HL-60 (cell line): Measurements from ENCODE around the gene BAHCC1.
A peak's percentile ranks its signal among the peaks of the same experiment; 100 is the strongest.

Experiments
- DNase-seq, 2 experiments: peaks; one replicate each; pipeline ENCODE4 v3.0.0-alpha.2; 2010 to 2020; ENCODE audit warnings: low read depth in 1 of 2, low spot score in 1 of 2
- H3K27ac ChIP-seq: fragments of 250-450 bp; sonication (Bioruptor Pico); replicated peaks from 2 replicates; pipeline ENCODE4 v1.5.1; 2020; ENCODE audit warnings: mild to moderate bottlenecking, moderate library complexity
- H3K27me3 ChIP-seq: fragments of 250-450 bp; sonication (Bioruptor Pico); 2 replicates; pipeline ENCODE4 v1.5.1; 2021; ENCODE audit warnings: mild to moderate bottlenecking, moderate library complexity; ENCODE audit not compliant: insufficient read depth, poor library complexity, severe bottlenecking
- H3K4me3 ChIP-seq: replicated peaks from 2 replicates; pipeline ENCODE4 v1.5.1; 2011; ENCODE audit warnings: mild to moderate bottlenecking, control low read depth, low read length; ENCODE audit not compliant: insufficient read depth
- CTCF ChIP-seq: IDR thresholded peaks from one replicate; pipeline ENCODE4 v1.5.1; 2011; ENCODE audit warnings: low read length, control low read depth, inconsistent platforms; ENCODE audit not compliant: insufficient read depth
- GABPA ChIP-seq: IDR thresholded peaks from 2 replicates; pipeline ENCODE4 v1.6.1; 2012; ENCODE audit warnings: low read depth
- POLR2AphosphoS5 ChIP-seq: IDR thresholded peaks from 2 replicates; pipeline ENCODE4 v1.6.1; 2012; ENCODE audit warnings: low read depth
- REST ChIP-seq: IDR thresholded peaks from 2 replicates; pipeline ENCODE4 v1.6.1; 2012; ENCODE audit warnings: low read depth; ENCODE audit not compliant: insufficient replicate concordance
- SPI1 ChIP-seq: IDR thresholded peaks from 2 replicates; pipeline ENCODE4 v1.6.1; 2012; ENCODE audit warnings: low read depth, mild to moderate bottlenecking, borderline replicate concordance

Gene BAHCC1

GRCh38 chr17:81468111-81468769 lies 73.0 kb downstream of the BAHCC1 start:
- no peak for TF ChIP-seq CTCF
- TF ChIP-seq REST: no peak
- TF ChIP-seq GABPA: no peak
- no peak; the same call in 1 of the 2 replicates for TF ChIP-seq POLR2AphosphoS5
- TF ChIP-seq SPI1: no peak
- DNase-seq: no peak
- no peaks in the 10 kb centered on the region for H3K27me3 ChIP-seq
- H3K4me3 ChIP-seq: no peak overlapping the region
- H3K27ac ChIP-seq: no peak overlapping the region

- no peak overlapping the region for H3K27ac ChIP-seq
- no peak for DNase-seq
- TF ChIP-seq CTCF: no peak
- no peak for TF ChIP-seq REST
- no peak for TF ChIP-seq POLR2AphosphoS5
- no peak for TF ChIP-seq GABPA
- TF ChIP-seq SPI1: no peak
- no peak overlapping the region for H3K4me3 ChIP-seq
- H3K27me3 ChIP-seq: no peaks in the 10 kb centered on the region
Observed at GRCh38 chr17:81468770-81469121, 73.5 kb downstream of the BAHCC1 start.

- DNase-seq: no peak
- Histone ChIP-seq H3K27me3 (no peaks in the 10 kb centered on the region), H3K4me3 (no peak overlapping the region), H3K27ac (peak overlapping the region; percentile 7)
- TF ChIP-seq CTCF (no peak), GABPA (no peak), SPI1 (no peak), POLR2AphosphoS5 (no peak), REST (no peak)
Observed at GRCh38 chr17:81469266-81469665, 74.0 kb downstream of the BAHCC1 start.
